IMR-90 (cell line): ENCODE results near the gene PRKD2. TPM values are rescaled to one million over a fixed set of nuclear protein-coding genes. Genes with fewer than 3 reads are reported as not detected.

ENCODE experiments used
- ATAC-seq: fragments of 200-7000 bp; cut with Tn5 transposase; 2 replicates; pipeline ENCODE4 v1.9.1; 2020; ENCODE audit warnings: low read depth, mild to moderate bottlenecking, moderate library complexity
- BruUV-seq: library from RNA; stranded (reverse); fragments of 400-500 nt; replicated peaks from 2 replicates; lab custom pipeline; 2021; lab: Mats Ljungman, UMichigan
- CTCF ChIA-PET: fragments of 300-600 bp; formaldehyde crosslinking; extraction: SDS; loops from one replicate; lab custom pipeline; 2021; ENCODE audit warnings: antibody characterized with exemption; lab: Yijun Ruan, JAX
- POLR2A ChIA-PET: fragments of 300-600 bp; sonication (Branson Sonifier 250); formaldehyde crosslinking; loops from one replicate; lab custom pipeline; 2022; ENCODE audit warnings: antibody characterized with exemption; ENCODE audit not compliant: unreplicated experiment; lab: Charles Lee
- DNase-seq: peaks from one replicate; pipeline ENCODE4 v3.0.0; 2013
- H2AFZ ChIP-seq: replicated peaks from 2 replicates; pipeline ENCODE3; 2013; ENCODE audit warnings: low read length, mild to moderate bottlenecking; ENCODE audit not compliant: poor library complexity
- H2AK5ac ChIP-seq: 2 replicates; pipeline ENCODE4 v1.6.1; 2013; ENCODE audit warnings: low read depth, low read length, inconsistent platforms
- H2AK9ac ChIP-seq: replicated peaks from 2 replicates; pipeline ENCODE3; 2013; ENCODE audit warnings: mild to moderate bottlenecking, low read depth, low read length, moderate library complexity; ENCODE audit not compliant: poor library complexity
- H2BK120ac ChIP-seq: 2 replicates; pipeline ENCODE4 v1.6.1; 2013; ENCODE audit warnings: low read depth, low read length, inconsistent platforms
- H2BK15ac ChIP-seq: 3 replicates; pipeline ENCODE4 v1.6.1; 2013; ENCODE audit warnings: low read depth, low read length, inconsistent platforms
- H2BK20ac ChIP-seq: 2 replicates; pipeline ENCODE4 v1.6.1; 2013; ENCODE audit warnings: low read depth, mild to moderate bottlenecking, inconsistent platforms, low read length, moderate library complexity
- H2BK5ac ChIP-seq: 2 replicates; pipeline ENCODE4 v1.6.1; 2013; ENCODE audit warnings: mild to moderate bottlenecking, low read depth, low read length, inconsistent platforms; ENCODE audit not compliant: poor library complexity, severe bottlenecking
- H3K14ac ChIP-seq: replicated peaks from 2 replicates; pipeline ENCODE4 v1.6.1; 2013; ENCODE audit warnings: low read depth, low read length, inconsistent platforms
- H3K18ac ChIP-seq: 2 replicates; pipeline ENCODE4 v1.6.1; 2013; ENCODE audit warnings: low read depth, low read length, control low read depth
- H3K23ac ChIP-seq: 2 replicates; pipeline ENCODE4 v1.6.1; 2013; ENCODE audit warnings: low read depth, low read length, inconsistent platforms
- H3K27ac ChIP-seq: 2 replicates; pipeline ENCODE4 v1.5.1; 2013; ENCODE audit warnings: mild to moderate bottlenecking, control low read depth, low read length; ENCODE audit not compliant: insufficient read depth
- H3K27me3 ChIP-seq: 2 replicates; pipeline ENCODE4 v1.6.1; 2013; ENCODE audit warnings: low read length; ENCODE audit not compliant: control insufficient read depth, insufficient read depth
- H3K36me3 ChIP-seq: 2 replicates; pipeline ENCODE4 v1.6.1; 2013; ENCODE audit warnings: low read length, mixed read lengths; ENCODE audit not compliant: control insufficient read depth, insufficient read depth
- H3K4ac ChIP-seq: 2 replicates; pipeline ENCODE4 v1.6.1; 2013; ENCODE audit warnings: low read depth, low read length, inconsistent platforms
- H3K4me1 ChIP-seq: 2 replicates; pipeline ENCODE4 v1.6.1; 2013; ENCODE audit warnings: low read length, mixed read lengths; ENCODE audit not compliant: control insufficient read depth, insufficient read depth
- H3K4me2 ChIP-seq: 2 replicates; pipeline ENCODE4 v1.6.1; 2013; ENCODE audit warnings: low read depth, mild to moderate bottlenecking, control low read depth, low read length, moderate library complexity
- H3K4me3 ChIP-seq: 2 replicates; pipeline ENCODE4 v1.5.1; 2013; ENCODE audit warnings: low read depth, mild to moderate bottlenecking, control low read depth, low read length, moderate library complexity; ENCODE audit not compliant: insufficient read depth
- H3K56ac ChIP-seq: 2 replicates; pipeline ENCODE4 v1.6.1; 2013; ENCODE audit warnings: low read length, inconsistent platforms; ENCODE audit not compliant: insufficient read depth; ENCODE audit errors: extremely low read depth
- H3K79me1 ChIP-seq, 2 experiments: 2 replicates each; pipeline ENCODE4 v1.6.1; 2013; ENCODE audit warnings: low read length in 2 of 2, inconsistent platforms in 1 of 2, low read depth in 1 of 2
- H3K9ac ChIP-seq: 2 replicates; pipeline ENCODE4 v1.6.1; 2013; ENCODE audit warnings: low read depth, low read length, control low read depth
- H3K9me1 ChIP-seq: 2 replicates; pipeline ENCODE4 v1.6.1; 2013; ENCODE audit warnings: low read length, inconsistent platforms; ENCODE audit not compliant: insufficient read depth
- H3K9me3 ChIP-seq: 2 replicates; pipeline ENCODE4 v1.6.1; 2013; ENCODE audit warnings: low read length; ENCODE audit not compliant: control insufficient read depth, insufficient read depth
- H4K20me1 ChIP-seq: 2 replicates; pipeline ENCODE4 v1.6.1; 2013; ENCODE audit warnings: low read length, inconsistent platforms; ENCODE audit not compliant: insufficient read depth
- H4K5ac ChIP-seq: 2 replicates; pipeline ENCODE4 v1.6.1; 2013; ENCODE audit warnings: mild to moderate bottlenecking, low read depth, low read length, control low read depth
- H4K8ac ChIP-seq, 2 experiments: 2 replicates each; pipeline ENCODE4 v1.6.1; 2013; ENCODE audit warnings: low read depth in 2 of 2, low read length in 2 of 2, control low read depth in 1 of 2, inconsistent platforms in 1 of 2
- H4K91ac ChIP-seq: 2 replicates; pipeline ENCODE4 v1.6.1; 2013; ENCODE audit warnings: low read depth, low read length, inconsistent platforms; ENCODE audit not compliant: insufficient read depth
- MXI1 ChIP-seq: IDR thresholded peaks from 2 replicates; pipeline ENCODE4 v1.6.1; 2012; ENCODE audit warnings: low read depth, mild to moderate bottlenecking, low read length, moderate library complexity, borderline replicate concordance
- POLR2A ChIP-seq: IDR thresholded peaks from 2 replicates; pipeline ENCODE4 v1.6.1; 2012; ENCODE audit warnings: mild to moderate bottlenecking, low read depth, low read length
- WGBS, 2 experiments: methylation state at CpG; one replicate each; pipeline versions ENCODE4 v1.1.5 to v1.1.7; 2013; ENCODE audit warnings: missing lambda C conversion rate in 2 of 2; ENCODE audit not compliant: insufficient read length in 1 of 2; ENCODE audit errors: extremely low coverage in 2 of 2; 5-methylcytosine and 5-hydroxymethylcytosine counted together
- dilution Hi-C: fragments of 300-500 bp; cut with HindIII; formaldehyde crosslinking; loops from one replicate; pipeline ENCODE4 v1.14.3; 2018; ENCODE audit warnings: low sequenced_read_pairs; ENCODE audit not compliant: unreplicated experiment
- in situ Hi-C: fragments of 300-500 bp; cut with MboI; formaldehyde crosslinking; loops from 3 replicates; pipeline ENCODE4 v1.14.3; 2019; ENCODE audit warnings: low sequenced_read_pairs, inconsistent platforms, mixed read lengths
- intact Hi-C: fragments of 100-400 bp; cut with micrococcal nuclease; formaldehyde crosslinking; loops from 2 replicates; pipeline ENCODE4 v1.10.0; 2022
- polyA plus RNA-seq, 3 experiments: library from polyadenylated mRNA; depleted of rRNA; stranded (reverse); fragments of >200 nt; gene quantifications; 2 replicates each; pipeline ENCODE4 v1.2.3, GENCODE V29; 2012; ENCODE audit warnings: low replicate concordance in 1 of 3
- total RNA-seq: library from RNA; depleted of rRNA; stranded (reverse); fragments of >200 nt; gene quantifications from 2 replicates; pipeline ENCODE4 v1.2.3, GENCODE V29; 2012

PRKD2 gene
- total and polyA plus RNA-seq, 2 of the 4 experiments (the other 2 are of a cell fraction) = 9.9 to 19.6 TPM

DNA sequence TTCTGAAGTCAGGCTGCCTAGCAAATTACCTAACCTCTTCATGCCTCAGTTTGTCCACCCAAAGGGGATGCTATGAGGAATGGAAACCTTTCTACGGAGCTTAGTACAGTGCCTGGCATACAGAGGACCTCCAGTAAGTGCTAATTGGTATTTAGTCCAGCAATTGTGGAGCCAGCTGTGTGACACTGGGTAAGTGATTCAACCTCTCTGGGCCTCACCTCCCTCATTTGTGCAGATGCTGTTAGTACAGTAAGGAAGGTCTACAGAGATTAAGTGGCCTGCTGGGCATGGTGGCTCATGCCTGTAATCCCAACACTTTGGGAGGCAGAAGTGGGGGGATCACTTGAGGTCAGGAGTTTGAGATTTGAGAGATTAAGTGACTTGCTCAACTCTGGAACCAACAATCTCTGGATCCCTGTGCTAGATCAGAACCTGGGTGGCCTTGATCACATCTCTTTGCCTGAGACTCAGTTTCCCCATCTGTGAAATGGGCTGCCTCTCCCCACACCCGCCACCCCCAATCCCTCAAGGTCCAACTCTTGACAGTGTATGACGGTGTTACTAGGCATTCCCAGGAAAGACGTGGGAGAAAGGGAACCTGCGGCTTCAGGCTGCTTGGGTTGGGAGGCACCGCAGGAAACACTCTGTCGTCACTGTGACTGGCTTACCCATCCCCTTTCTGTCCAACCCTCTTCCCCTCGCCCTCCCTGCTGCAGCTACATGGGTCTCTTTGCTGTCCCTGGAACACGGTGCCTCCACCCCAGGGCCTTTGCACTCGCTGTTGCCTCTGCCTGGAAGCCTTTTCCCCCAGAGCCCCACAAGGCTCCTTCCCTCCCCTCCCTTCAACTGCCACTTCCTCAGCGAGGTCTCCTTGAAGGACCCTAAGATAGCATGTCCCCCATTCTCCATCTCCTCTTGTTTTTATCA lies 18.3 kb downstream of the PRKD2 start:
- H3K18ac ChIP-seq = no peak overlapping the region
- WGBS, 2 experiments = 92% methylated on average over 5 of the region's 11 CpGs; no CpG with 5 or more reads in 1 of the 2 experiments
- no peak overlapping the region for H3K23ac ChIP-seq
- no peak overlapping the region for H3K4me3 ChIP-seq
- no peak overlapping the region for H4K91ac ChIP-seq
- H2BK120ac ChIP-seq = no peak overlapping the region
- in situ Hi-C loops (no loop called here), dilution Hi-C loops (no loop called here), intact Hi-C loops (no loop called here)
- no peak overlapping the region for H3K27ac ChIP-seq
- ATAC-seq = no peak
- H3K27me3 ChIP-seq = no peaks in the 10 kb centered on the region
- H2AFZ ChIP-seq = peak overlapping the region; percentile 39
- H2AK9ac ChIP-seq = peak overlapping the region; percentile 61
- peaks cover 0 to 15% of the 10 kb centered on the region in 2 experiments; a peak in 3 of 4 replicates for H3K79me1 ChIP-seq
- H2BK15ac ChIP-seq = no peak overlapping the region
- no peak overlapping the region for H2BK5ac ChIP-seq
- H4K20me1 ChIP-seq = peaks cover 19% of the 10 kb centered on the region; the same call in 1 of the 2 replicates
- H4K5ac ChIP-seq = no peak overlapping the region
- BruUV-seq = no TSS peak
- H3K4me2 ChIP-seq = no peak overlapping the region
- CTCF ChIA-PET = no interaction called here
- no peaks in the 10 kb centered on the region for H3K9me3 ChIP-seq
- POLR2A ChIA-PET = interaction anchor here (0.6 kb wide), 1 partner anchor 26 kb away, joined by 7 read pairs; no protein-coding TSS in a partner anchor
- no peak overlapping the region for H3K4ac ChIP-seq
- no peak overlapping the region for H3K9ac ChIP-seq
- no peak overlapping the region for H2BK20ac ChIP-seq
- H3K36me3 ChIP-seq = peaks cover 64% of the 10 kb centered on the region
- no peak overlapping the region for H4K8ac ChIP-seq
- no peak overlapping the region for H2AK5ac ChIP-seq
- no peaks in the 10 kb centered on the region for H3K4me1 ChIP-seq
- no peak for TF ChIP-seq MXI1
- no peak for TF ChIP-seq POLR2A
- no peak overlapping the region for H3K56ac ChIP-seq
- no peak for DNase-seq
- 0 out of 2 replicates have a peak, but pooled peaks cover 6% of the 10 kb centered on the region for H3K9me1 ChIP-seq
- no peak overlapping the region for H3K14ac ChIP-seq
